ENCODE measurements around the gene RBM18. TPM values are rescaled to one million over a fixed set of nuclear protein-coding genes. Genes with fewer than 3 reads are reported as not detected.
A peak's percentile ranks its signal among the peaks of the same experiment; 100 is the strongest.

RBM18 gene
- total RNA-seq, 1 experiment from 2014 or later = 14.5 TPM

GRCh38 chr9:122294531-122294930, 29.9 kb upstream of the RBM18 start:
- Histone ChIP-seq H3K4me2 (ENCODE audit: low read depth, low read length, poor library complexity, severe bottlenecking) (no peak overlapping the region), H4K20me1 (ENCODE audit: insufficient read depth, low read depth, low read length) (no peaks in the 10 kb centered on the region), H3K79me2 (ENCODE audit: low read length) (peaks cover 63% of the 10 kb centered on the region), H3K4me1 (ENCODE audit: low read length) (no peaks in the 10 kb centered on the region), H3K27ac (ENCODE audit: low read length) (no peak overlapping the region), H3K9me2 (replicated peaks; ENCODE audit: insufficient read depth, low read length) (no peaks in the 10 kb centered on the region), H3K4me3 (ENCODE audit: low read length) (no peak overlapping the region), H2AFZ (ENCODE audit: low read length) (no peak overlapping the region), H3K9me3 (ENCODE audit: low read length) (no peaks in the 10 kb centered on the region), H3K9ac (ENCODE audit: low read length) (no peak overlapping the region), H3K27me3 (ENCODE audit: low read length) (no peaks in the 10 kb centered on the region), H3K36me3 (ENCODE audit: insufficient read depth, low read length) (peaks cover 49% of the 10 kb centered on the region; the same call in 1 of the 2 replicates)
- DNase-seq = no peak

GRCh38 chr9:122291458-122291857, 26.8 kb upstream of the RBM18 start:
- no peak overlapping the region for H3K9ac ChIP-seq (ENCODE audit: low read length)
- H3K27ac ChIP-seq (ENCODE audit: low read length) = no peak overlapping the region
- H3K4me1 ChIP-seq (ENCODE audit: low read length) = peaks cover 16% of the 10 kb centered on the region
- H3K9me2 ChIP-seq (replicated peaks; ENCODE audit: insufficient read depth, low read length) = no peaks in the 10 kb centered on the region
- H3K9me3 ChIP-seq (ENCODE audit: low read length) = no peaks in the 10 kb centered on the region
- H3K4me2 ChIP-seq (ENCODE audit: low read depth, low read length, poor library complexity, severe bottlenecking) = no peak overlapping the region
- no peak overlapping the region for H2AFZ ChIP-seq (ENCODE audit: low read length)
- no peaks in the 10 kb centered on the region for H4K20me1 ChIP-seq (ENCODE audit: insufficient read depth, low read depth, low read length)
- peaks cover 62% of the 10 kb centered on the region for H3K36me3 ChIP-seq (ENCODE audit: insufficient read depth, low read length)
- H3K79me2 ChIP-seq (ENCODE audit: low read length) = peaks cover 59% of the 10 kb centered on the region
- DNase-seq = no peak
- H3K4me3 ChIP-seq (ENCODE audit: low read length) = no peak overlapping the region
- no peaks in the 10 kb centered on the region for H3K27me3 ChIP-seq (ENCODE audit: low read length)

- H3K36me3 ChIP-seq (ENCODE audit: insufficient read depth, low read length) = peaks cover 66% of the 10 kb centered on the region
- no peak overlapping the region for H3K4me3 ChIP-seq (ENCODE audit: low read length)
Observed at GRCh38 chr9:122287214-122287720, 22.6 kb upstream of the RBM18 start.

GRCh38 chr9:122286764-122287163, 22.1 kb upstream of the RBM18 start:
- peak overlapping the region; percentile 40 for H3K4me2 ChIP-seq (ENCODE audit: low read depth, low read length, poor library complexity, severe bottlenecking)
- DNase-seq = peak; percentile 58
- peaks cover 58% of the 10 kb centered on the region for H3K79me2 ChIP-seq (ENCODE audit: low read length)
- H2AFZ ChIP-seq (ENCODE audit: low read length) = no peak overlapping the region
- no peaks in the 10 kb centered on the region for H3K9me3 ChIP-seq (ENCODE audit: low read length)
- no peak overlapping the region for H3K9ac ChIP-seq (ENCODE audit: low read length)
- no peaks in the 10 kb centered on the region for H4K20me1 ChIP-seq (ENCODE audit: insufficient read depth, low read depth, low read length)
- H3K36me3 ChIP-seq (ENCODE audit: insufficient read depth, low read length) = peaks cover 66% of the 10 kb centered on the region
- H3K27ac ChIP-seq (ENCODE audit: low read length) = peak overlapping the region; percentile 72
- H3K4me1 ChIP-seq (ENCODE audit: low read length) = peaks cover 38% of the 10 kb centered on the region
- no peaks in the 10 kb centered on the region for H3K27me3 ChIP-seq (ENCODE audit: low read length)
- H3K4me3 ChIP-seq (ENCODE audit: low read length) = no peak overlapping the region
- H3K9me2 ChIP-seq (replicated peaks; ENCODE audit: insufficient read depth, low read length) = no peaks in the 10 kb centered on the region

More at GRCh38 chr9:122287214-122287720, 22.6 kb upstream of the RBM18 start:
- no peak for DNase-seq
- Histone ChIP-seq H3K4me2 (ENCODE audit: low read depth, low read length, poor library complexity, severe bottlenecking) (peak overlapping the region; percentile 40), H2AFZ (ENCODE audit: low read length) (no peak overlapping the region), H3K27ac (ENCODE audit: low read length) (peak overlapping the region; percentile 72), H3K27me3 (ENCODE audit: low read length) (no peaks in the 10 kb centered on the region), H3K79me2 (ENCODE audit: low read length) (peaks cover 53% of the 10 kb centered on the region), H3K9ac (ENCODE audit: low read length) (peak overlapping the region; percentile 16; the same call in 1 of the 2 replicates), H3K4me1 (ENCODE audit: low read length) (peaks cover 38% of the 10 kb centered on the region), H4K20me1 (ENCODE audit: insufficient read depth, low read depth, low read length) (no peaks in the 10 kb centered on the region), H3K9me2 (replicated peaks; ENCODE audit: insufficient read depth, low read length) (no peaks in the 10 kb centered on the region), H3K9me3 (ENCODE audit: low read length) (no peaks in the 10 kb centered on the region)

- Histone ChIP-seq H3K9me2 (replicated peaks; ENCODE audit: insufficient read depth, low read length) (no peaks in the 10 kb centered on the region), H3K4me3 (ENCODE audit: low read length) (no peak overlapping the region), H2AFZ (ENCODE audit: low read length) (no peak overlapping the region), H3K9me3 (ENCODE audit: low read length) (peaks cover 11% of the 10 kb centered on the region), H3K79me2 (ENCODE audit: low read length) (peaks cover 81% of the 10 kb centered on the region), H3K36me3 (ENCODE audit: insufficient read depth, low read length) (peaks cover 73% of the 10 kb centered on the region), H3K4me1 (ENCODE audit: low read length) (peaks cover 21% of the 10 kb centered on the region), H3K27ac (ENCODE audit: low read length) (no peak overlapping the region), H3K9ac (ENCODE audit: low read length) (no peak overlapping the region), H3K4me2 (ENCODE audit: low read depth, low read length, poor library complexity, severe bottlenecking) (no peak overlapping the region), H3K27me3 (ENCODE audit: low read length) (no peaks in the 10 kb centered on the region), H4K20me1 (ENCODE audit: insufficient read depth, low read depth, low read length) (no peaks in the 10 kb centered on the region)
- DNase-seq = no peak
Observed at GRCh38 chr9:122281368-122281767, 16.7 kb upstream of the RBM18 start.

GRCh38 chr9:122277285-122277897, 12.8 kb upstream of the RBM18 start:
- peaks cover 78% of the 10 kb centered on the region for H3K36me3 ChIP-seq (ENCODE audit: insufficient read depth, low read length)
- no peak overlapping the region for H3K9ac ChIP-seq (ENCODE audit: low read length)
- H3K4me2 ChIP-seq (ENCODE audit: low read depth, low read length, poor library complexity, severe bottlenecking) = no peak overlapping the region
- H3K79me2 ChIP-seq (ENCODE audit: low read length) = peaks cover 99% of the 10 kb centered on the region
- H3K9me3 ChIP-seq (ENCODE audit: low read length) = peaks cover 17% of the 10 kb centered on the region
- H2AFZ ChIP-seq (ENCODE audit: low read length) = no peak overlapping the region
- no peaks in the 10 kb centered on the region for H3K27me3 ChIP-seq (ENCODE audit: low read length)
- H3K9me2 ChIP-seq (replicated peaks; ENCODE audit: insufficient read depth, low read length) = no peaks in the 10 kb centered on the region
- no peaks in the 10 kb centered on the region for H4K20me1 ChIP-seq (ENCODE audit: insufficient read depth, low read depth, low read length)
- no peak overlapping the region for H3K4me3 ChIP-seq (ENCODE audit: low read length)
- DNase-seq = peak; percentile 34
- H3K4me1 ChIP-seq (ENCODE audit: low read length) = no peaks in the 10 kb centered on the region
- H3K27ac ChIP-seq (ENCODE audit: low read length) = no peak overlapping the region

- H3K79me2 ChIP-seq (ENCODE audit: low read length) = peaks cover 99% of the 10 kb centered on the region
- peaks cover 78% of the 10 kb centered on the region for H3K36me3 ChIP-seq (ENCODE audit: insufficient read depth, low read length)
- no peaks in the 10 kb centered on the region for H3K4me1 ChIP-seq (ENCODE audit: low read length)
- no peak for DNase-seq
- no peak overlapping the region for H2AFZ ChIP-seq (ENCODE audit: low read length)
- H3K9me3 ChIP-seq (ENCODE audit: low read length) = peaks cover 17% of the 10 kb centered on the region
- H3K9ac ChIP-seq (ENCODE audit: low read length) = no peak overlapping the region
- H3K9me2 ChIP-seq (replicated peaks; ENCODE audit: insufficient read depth, low read length) = no peaks in the 10 kb centered on the region
- no peaks in the 10 kb centered on the region for H4K20me1 ChIP-seq (ENCODE audit: insufficient read depth, low read depth, low read length)
- H3K4me3 ChIP-seq (ENCODE audit: low read length) = no peak overlapping the region
- no peaks in the 10 kb centered on the region for H3K27me3 ChIP-seq (ENCODE audit: low read length)
- H3K4me2 ChIP-seq (ENCODE audit: low read depth, low read length, poor library complexity, severe bottlenecking) = no peak overlapping the region
- no peak overlapping the region for H3K27ac ChIP-seq (ENCODE audit: low read length)
Observed at GRCh38 chr9:122276096-122276495, 11.5 kb upstream of the RBM18 start.

GRCh38 chr9:122274055-122274454, 9.4 kb upstream of the RBM18 start:
- no peak overlapping the region for H3K4me3 ChIP-seq (ENCODE audit: low read length)
- no peak overlapping the region for H2AFZ ChIP-seq (ENCODE audit: low read length)
- peaks cover 94% of the 10 kb centered on the region for H3K79me2 ChIP-seq (ENCODE audit: low read length)
- no peaks in the 10 kb centered on the region for H3K9me2 ChIP-seq (replicated peaks; ENCODE audit: insufficient read depth, low read length)
- no peaks in the 10 kb centered on the region for H3K27me3 ChIP-seq (ENCODE audit: low read length)
- DNase-seq = no peak
- no peak overlapping the region for H3K27ac ChIP-seq (ENCODE audit: low read length)
- H3K9ac ChIP-seq (ENCODE audit: low read length) = no peak overlapping the region
- no peak overlapping the region for H3K4me2 ChIP-seq (ENCODE audit: low read depth, low read length, poor library complexity, severe bottlenecking)
- no peaks in the 10 kb centered on the region for H4K20me1 ChIP-seq (ENCODE audit: insufficient read depth, low read depth, low read length)
- H3K36me3 ChIP-seq (ENCODE audit: insufficient read depth, low read length) = peaks cover 76% of the 10 kb centered on the region
- H3K9me3 ChIP-seq (ENCODE audit: low read length) = peaks cover 17% of the 10 kb centered on the region
- H3K4me1 ChIP-seq (ENCODE audit: low read length) = no peaks in the 10 kb centered on the region

Data from Karpas-422 (cell line).